Tibial nerve (tissue), 4 donors: ENCODE results near the gene DMAC1. TPM values are rescaled to one million over a fixed set of nuclear protein-coding genes. Genes with fewer than 3 reads are reported as not detected.

ENCODE experiments used
- DNase-seq, 2 donors: peaks; one replicate each; pipeline ENCODE4 v3.0.0-alpha.2; 2019; ENCODE audit warnings: low spot score in 2 of 2
- H3K27ac ChIP-seq, 4 donors: fragments of 200-600 bp; sonication (generic) in 3 of 4; one replicate each; pipeline ENCODE4 v1.5.1; 2017 to 2019; ENCODE audit warnings: mild to moderate bottlenecking in 1 of 4
- H3K27me3 ChIP-seq, 2 donors: fragments of 200-600 bp; sonication (generic) in 1 of 2; one replicate each; pipeline versions ENCODE4 v1.5.1 to v1.6.0; 2017 to 2019
- H3K36me3 ChIP-seq, 3 donors: fragments of 200-600 bp; sonication (generic); one replicate each; pipeline ENCODE4 v1.5.1; 2018 to 2019
- H3K4me1 ChIP-seq, 4 donors: fragments of 200-600 bp; sonication (generic) in 3 of 4; one replicate each; pipeline ENCODE4 v1.5.1; 2017 to 2019
- H3K4me3 ChIP-seq, 4 donors: fragments of 200-600 bp; sonication (generic) in 3 of 4; one replicate each; pipeline ENCODE4 v1.5.1; 2017 to 2019; ENCODE audit warnings: mild to moderate bottlenecking in 1 of 4, moderate library complexity in 1 of 4
- H3K9me3 ChIP-seq, 4 donors: fragments of 200-600 bp; sonication (generic) in 3 of 4; one replicate each; pipeline ENCODE4 v1.5.1; 2017 to 2019
- CTCF ChIP-seq, 5 experiments: fragments of 200-600 bp in 3 of 5; fragments of 450-650 bp in 2 of 5; sonication (generic) in 3 of 5; IDR thresholded peaks; one replicate each; pipeline ENCODE4 v1.5.1; 2016 to 2019; ENCODE audit warnings: antibody characterized with exemption in 5 of 5, mild to moderate bottlenecking in 3 of 5, moderate library complexity in 2 of 5
- EP300 ChIP-seq, 2 donors: sonication (generic); formaldehyde crosslinking; IDR thresholded peaks; one replicate each; pipeline ENCODE4 v1.6.1; 2017; ENCODE audit warnings: antibody characterized with exemption in 2 of 2, mild to moderate bottlenecking in 1 of 2
- POLR2A ChIP-seq, 2 donors: fragments of 450-650 bp; IDR thresholded peaks; one replicate each; pipeline ENCODE4 v1.6.1; 2017; ENCODE audit warnings: antibody characterized with exemption in 2 of 2, mild to moderate bottlenecking in 2 of 2, moderate library complexity in 2 of 2
- WGBS, 2 donors: methylation state at CpG; one replicate each; pipeline ENCODE4 v1.1.5; 2018; 5-methylcytosine and 5-hydroxymethylcytosine counted together
- total RNA-seq, 4 donors: library from RNA; depleted of rRNA; stranded (reverse); fragments of >200 nt; gene quantifications; one replicate each; pipeline ENCODE4 v1.1.0, GENCODE V29; 2016

The DMAC1 gene
- total RNA-seq, 4 donors from 2014 or later, result 15.9 to 18.0 (median 16.8) TPM

- Histone ChIP-seq H3K36me3 (no peaks in the 10 kb centered on the region), H3K27ac (no peak overlapping the region), H3K4me3 (no peak overlapping the region), H3K4me1 (no peaks in the 10 kb centered on the region), H3K9me3 (no peaks in the 10 kb centered on the region), H3K27me3 (no peaks in the 10 kb centered on the region)
- TF ChIP-seq EP300 (IDR thresholded peaks at IDR 0.05), result no peak
- no peak for TF ChIP-seq CTCF (IDR thresholded peaks at IDR 0.05)
- no peak for TF ChIP-seq POLR2A (IDR thresholded peaks at IDR 0.05)
- WGBS, 2 donors, result 64 to 66% methylated on average over 2 of the region's 2 CpGs
- DNase-seq, result no peak
These were observed 20.6 kb downstream of the DMAC1 start for GRCh38 chr9:7778851-7779600.

- no peak for TF ChIP-seq POLR2A (IDR thresholded peaks at IDR 0.05)
- no peak for TF ChIP-seq EP300 (IDR thresholded peaks at IDR 0.05)
- WGBS, 2 donors, result 24 to 32% methylated on average over 1 of the region's 1 CpG
- H3K36me3 ChIP-seq, result no peaks in the 10 kb centered on the region
- no peaks in the 10 kb centered on the region for H3K4me1 ChIP-seq
- H3K4me3 ChIP-seq, result no peak overlapping the region
- no peaks in the 10 kb centered on the region for H3K27me3 ChIP-seq
- H3K27ac ChIP-seq, result no peak overlapping the region
- no peaks in the 10 kb centered on the region for H3K9me3 ChIP-seq
- DNase-seq, result no peak
These were observed 21.8 kb downstream of the DMAC1 start for GRCh38 chr9:7777771-7778170.

- Histone ChIP-seq H3K27me3 (no peaks in the 10 kb centered on the region), H3K4me1 (no peaks in the 10 kb centered on the region), H3K4me3 (no peak overlapping the region), H3K36me3 (no peaks in the 10 kb centered on the region), H3K27ac (no peak overlapping the region), H3K9me3 (peaks cover 0 to 9% (median 0%) of the 10 kb centered on the region in 4 donors)
- no peak for DNase-seq
- WGBS, 2 donors, result 41 to 56% methylated on average over 2 of the region's 2 CpGs
- TF ChIP-seq CTCF (IDR thresholded peaks at IDR 0.05) (no peak), EP300 (IDR thresholded peaks at IDR 0.05) (no peak), POLR2A (IDR thresholded peaks at IDR 0.05) (no peak)
These were observed 29.5 kb downstream of the DMAC1 start for GRCh38 chr9:7770111-7770510.

GRCh38 chr9:7762600-7762999 is 37.0 kb downstream of the DMAC1 start:
- no peak for DNase-seq
- TF ChIP-seq EP300 (IDR thresholded peaks at IDR 0.05), result no peak
- TF ChIP-seq POLR2A (IDR thresholded peaks at IDR 0.05), result no peak
- no peak for TF ChIP-seq CTCF (IDR thresholded peaks at IDR 0.05)
- no peak overlapping the region for H3K27ac ChIP-seq
- peaks cover 0 to 8% (median 0%) of the 10 kb centered on the region in 4 donors for H3K9me3 ChIP-seq
- H3K4me3 ChIP-seq, result no peak overlapping the region
- H3K4me1 ChIP-seq, result no peaks in the 10 kb centered on the region
- WGBS, 2 donors, result 71 to 82% methylated on average over 3 of the region's 3 CpGs
- H3K27me3 ChIP-seq, result no peaks in the 10 kb centered on the region
- H3K36me3 ChIP-seq, result no peaks in the 10 kb centered on the region

DNA sequence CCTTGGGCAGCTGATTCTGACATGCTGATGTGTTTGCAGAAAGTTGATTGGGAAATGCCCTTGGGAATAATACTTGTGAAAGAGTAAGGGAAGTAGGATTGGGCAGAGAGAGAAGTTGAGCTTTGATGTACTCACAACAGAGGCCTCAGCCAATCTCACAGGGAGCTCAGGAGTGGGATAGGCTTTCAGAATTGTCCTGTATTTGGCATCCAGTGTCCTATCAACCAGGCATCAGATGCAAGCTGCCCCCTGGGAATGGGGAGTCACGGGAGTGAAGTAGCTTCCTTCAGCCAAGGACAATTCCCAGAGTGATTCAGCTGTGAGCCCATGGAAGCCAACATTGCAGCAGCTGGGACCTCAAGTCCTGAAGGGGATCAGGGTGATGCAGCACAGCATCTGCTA is 39.6 kb downstream of the DMAC1 start:
- no peaks in the 10 kb centered on the region for H3K27me3 ChIP-seq
- no peaks in the 10 kb centered on the region for H3K4me1 ChIP-seq
- no peak overlapping the region for H3K4me3 ChIP-seq
- H3K9me3 ChIP-seq, result peaks cover 0 to 2% (median 0%) of the 10 kb centered on the region in 4 donors
- TF ChIP-seq EP300 (IDR thresholded peaks at IDR 0.05) (peak in 1 of 2 donors; percentile 68), POLR2A (IDR thresholded peaks at IDR 0.05) (no peak), CTCF (IDR thresholded peaks at IDR 0.05) (no peak)
- H3K27ac ChIP-seq, result peak overlapping the region in 1 of 4 donors; percentile 27
- 38 to 50% methylated on average over 1 of the region's 1 CpG for WGBS, 2 donors
- DNase-seq, result peak in 1 of 2 donors; percentile 16
- no peaks in the 10 kb centered on the region for H3K36me3 ChIP-seq
